K562 (cell line): ENCODE measurements around the gene MCM9. TPM values are rescaled to one million over a fixed set of nuclear protein-coding genes. Genes with fewer than 3 reads are reported as not detected.

Experiments used
- ATAC-seq: fragments of 200-7000 bp; cut with Tn5 transposase; 3 replicates; pipeline ENCODE4 v1.9.1; 2020; ENCODE audit warnings: moderate library complexity
- BruUV-seq: library from RNA; stranded (reverse); fragments of 400-500 nt; replicated peaks from 2 replicates; lab custom pipeline; 2021; lab: Mats Ljungman, UMichigan
- CTCF ChIA-PET: fragments of 300-600 bp; formaldehyde crosslinking; extraction: SDS; loops from one replicate; lab custom pipeline; 2021; ENCODE audit warnings: low intra/inter-chr PET ratio; lab: Yijun Ruan, JAX
- POLR2A ChIA-PET: fragments of 300-600, 350-650 bp; sonication (Branson Sonifier 250); formaldehyde crosslinking; extraction: SDS; loops from one replicate; lab custom pipeline; 2021; ENCODE audit warnings: antibody characterized with exemption, inconsistent platforms; lab: Yijun Ruan, JAX
- DNase-seq, 4 experiments: peaks; one replicate each; pipeline versions ENCODE4 v3.0.0 to v3.0.0-alpha.2; 2011 to 2018; ENCODE audit warnings: low spot score in 3 of 4, mixed read lengths in 3 of 4; ENCODE audit errors: extremely low read depth in 1 of 4
- FAIRE-seq: peaks from 2 replicates; lab custom pipeline; 2011; peaks lifted over from hg19 to GRCh38; lab: Jason Lieb, UNC
- H2AFZ ChIP-seq: 2 replicates; pipeline ENCODE4 v1.6.0; 2011; ENCODE audit warnings: low read depth, low read length, control low read depth, inconsistent platforms
- H3K27ac ChIP-seq: fragments of 200-600 bp; 3 replicates; pipeline ENCODE4 v1.8.0; 2011; ENCODE audit warnings: low read depth, mild to moderate bottlenecking, control low read depth, inconsistent platforms, low read length, moderate library complexity, mixed read lengths; ENCODE audit errors: extremely low read depth
- H3K27me3 ChIP-seq, 2 experiments: fragments of 300-600 bp in 1 of 2; 2 replicates in 1 of 2; 3 replicates in 1 of 2; pipeline versions ENCODE4 v1.6.0 to v1.8.0; 2011; ENCODE audit warnings: inconsistent platforms in 2 of 2, low read length in 2 of 2, mild to moderate bottlenecking in 1 of 2, mixed read lengths in 1 of 2, moderate library complexity in 1 of 2; ENCODE audit not compliant: control insufficient read depth in 2 of 2, insufficient read depth in 2 of 2
- H3K36me3 ChIP-seq: fragments of 300-600 bp; 3 replicates; pipeline ENCODE4 v1.8.0; 2011; ENCODE audit warnings: mild to moderate bottlenecking, low read length, inconsistent platforms; ENCODE audit not compliant: control insufficient read depth, insufficient read depth
- H3K4me1 ChIP-seq, 2 experiments: fragments of 200-600 bp in 1 of 2; replicated peaks in 1 of 2; 2 replicates in 1 of 2; 3 replicates in 1 of 2; pipeline versions ENCODE4 v1.5.1 to v1.8.0; 2011; ENCODE audit warnings: inconsistent platforms in 2 of 2, low read length in 2 of 2, mild to moderate bottlenecking in 1 of 2, mixed read lengths in 1 of 2, moderate library complexity in 1 of 2; ENCODE audit not compliant: control insufficient read depth in 2 of 2, insufficient read depth in 2 of 2
- H3K4me2 ChIP-seq: 2 replicates; pipeline ENCODE4 v1.6.1; 2011; ENCODE audit warnings: low read length, control low read depth, inconsistent platforms, mixed read lengths; ENCODE audit not compliant: insufficient read depth
- H3K4me3 ChIP-seq: fragments of 200-600 bp; sonication (generic), shearing (Covaris generic); 2 replicates; pipeline ENCODE4 v1.5.1; 2016; ENCODE audit warnings: control low read depth, inconsistent platforms
- H3K79me2 ChIP-seq: fragments of 200-600 bp; 3 replicates; pipeline ENCODE4 v1.8.0; 2011; ENCODE audit warnings: low read length, inconsistent platforms; ENCODE audit not compliant: control insufficient read depth, insufficient read depth
- H3K9ac ChIP-seq, 2 experiments: 2 replicates each; pipeline versions ENCODE4 v1.6.0 to v1.6.1; 2011; ENCODE audit warnings: low read depth in 2 of 2, low read length in 2 of 2, control low read depth in 1 of 2, inconsistent platforms in 1 of 2, mild to moderate bottlenecking in 1 of 2, mixed read lengths in 1 of 2; ENCODE audit not compliant: insufficient read depth in 1 of 2
- H3K9me1 ChIP-seq: one replicate; pipeline ENCODE4 v1.6.0; 2011; ENCODE audit warnings: inconsistent platforms, mild to moderate bottlenecking, low read length, moderate library complexity; ENCODE audit not compliant: control insufficient read depth, insufficient read depth
- H3K9me3 ChIP-seq: replicated peaks from 2 replicates; pipeline ENCODE4 v1.5.1; 2011; ENCODE audit warnings: low read depth, low read length, inconsistent platforms; ENCODE audit not compliant: control insufficient read depth, insufficient read depth
- H4K20me1 ChIP-seq: replicated peaks from 2 replicates; pipeline ENCODE4 v1.6.1; 2011; ENCODE audit warnings: low read length, inconsistent platforms, mixed read lengths; ENCODE audit not compliant: control insufficient read depth, insufficient read depth
- CCNT2 ChIP-seq: IDR thresholded peaks from 2 replicates; pipeline ENCODE4 v1.6.1; 2011; ENCODE audit warnings: borderline replicate concordance, low read depth, mild to moderate bottlenecking, moderate library complexity, mixed read lengths, low read length; ENCODE audit not compliant: insufficient read length; ENCODE audit errors: extremely low read depth
- POLR2AphosphoS2 ChIP-seq: IDR thresholded peaks from 2 replicates; pipeline ENCODE4 v1.6.1; 2012; ENCODE audit warnings: low read length, improper control_type of control experiment
- PRDM10 ChIP-seq: fragments of 450-650 bp; IDR thresholded peaks from 2 replicates; pipeline ENCODE4 v1.6.1; 2018; ENCODE audit not compliant: partially characterized antibody
- RBM25 ChIP-seq: fragments of 200-400 bp; formaldehyde crosslinking; IDR thresholded peaks from 2 replicates; pipeline ENCODE4 v1.6.1; 2018; ENCODE audit warnings: low read length, low read depth, moderate library complexity; ENCODE audit not compliant: severe bottlenecking
- WGBS: fragments of 100-300 bp; shearing (Covaris generic); methylation state at CpG from one replicate; pipeline ENCODE4 v1.1.6; 2016; ENCODE audit warnings: low coverage, mixed read lengths; ENCODE audit not compliant: insufficient coverage; ENCODE audit errors: missing lambda C conversion rate; 5-methylcytosine and 5-hydroxymethylcytosine counted together
- in situ Hi-C: fragments of 300-500 bp; cut with MboI; formaldehyde crosslinking; loops from 4 replicates; pipeline ENCODE4 v1.15.0; 2018; ENCODE audit warnings: inconsistent platforms, mixed read lengths
- intact Hi-C: fragments of 100-400 bp; cut with micrococcal nuclease; formaldehyde crosslinking; loops from 2 replicates; pipeline ENCODE4 v1.14.2; 2022
- polyA plus RNA-seq, 8 experiments: library from polyadenylated mRNA; depleted of rRNA in 4 of 8; stranded (reverse) in 5 of 8; unstranded in 3 of 8; fragments of >200 nt; fragmentation: Nextera tagmentation in 2 of 8; fragmentation: Illumina TruSeq in 1 of 8; extraction: Ambion mirVana in 2 of 8; extraction: Trizol in 1 of 8; gene quantifications; 2 replicates each; pipeline versions ENCODE4 v1.2.1 to v1.2.3, GENCODE V29; 2011 to 2014; ENCODE audit warnings: inconsistent platforms in 1 of 8, missing spikeins in 1 of 8
- total RNA-seq, 7 experiments: library from RNA; depleted of rRNA in 6 of 7; stranded (reverse); fragments of >200 nt in 6 of 7; fragmentation: Illumina TruSeq in 2 of 7; extraction: Trizol in 2 of 7; gene quantifications; 2 replicates each; pipeline versions ENCODE4 v1.2.1 to v1.2.3, GENCODE V29; 2011 to 2021; ENCODE audit warnings: low replicate concordance in 1 of 7

Gene MCM9
- total and polyA plus RNA-seq, 9 of the 15 experiments (the other 6 are each of a cell fraction or from before 2014, with no cell fraction given): 4.8 to 16.7 (median 11.6) TPM

GRCh38 chr6:118940770-118941169 lies 5.8 kb upstream of the MCM9 start:
- Histone ChIP-seq H2AFZ (no peak overlapping the region), H3K9me3 (peaks cover 13% of the 10 kb centered on the region), H3K4me3 (no peak overlapping the region), H3K4me2 (no peak overlapping the region), H3K27me3 (no peaks in the 10 kb centered on the region), H3K9me1 (no peaks in the 10 kb centered on the region), H3K79me2 (peaks cover 9% of the 10 kb centered on the region; the same call in 2 of the 3 replicates), H3K27ac (no peak overlapping the region), H4K20me1 (no peaks in the 10 kb centered on the region), H3K36me3 (no peaks in the 10 kb centered on the region), H3K4me1 (peaks cover 0 to 4% of the 10 kb centered on the region in 2 experiments; a peak in 1 of 5 replicates), H3K9ac (no peak overlapping the region)
- no peak for DNase-seq
- intact Hi-C loops: no loop called here
- TF ChIP-seq POLR2AphosphoS2 (no peak), PRDM10 (no peak), RBM25 (no peak), CCNT2 (no peak)
- BruUV-seq: no TSS peak
- no peak for ATAC-seq
- FAIRE-seq: no peak
- 65% methylated on average over 2 of the region's 2 CpGs for WGBS
- in situ Hi-C loops: no loop called here
- ChIA-PET POLR2A (no interaction called here), CTCF (no interaction called here)
